Upper lobe of left lung (tissue), 4 donors: ENCODE results near the gene PPM1N.

Source experiments
- EP300 ChIP-seq, 4 donors: sonication (generic); formaldehyde crosslinking; IDR thresholded peaks; one replicate each; pipeline ENCODE4 v1.5.1; 2017; ENCODE audit warnings: antibody characterized with exemption in 4 of 4, control low read depth in 2 of 4
- POLR2A ChIP-seq, 4 donors: fragments of 450-650 bp; IDR thresholded peaks; one replicate each; pipeline ENCODE4 v1.5.1; 2016 to 2017; ENCODE audit warnings: antibody characterized with exemption in 4 of 4, mild to moderate bottlenecking in 2 of 4
- POLR2AphosphoS5 ChIP-seq, 2 donors: sonication (generic); formaldehyde crosslinking; IDR thresholded peaks; one replicate each; pipeline ENCODE4 v1.5.1; 2017; ENCODE audit warnings: antibody characterized with exemption in 2 of 2
- TF ChIP-seq, protein P1 (sequence below), 6 experiments: fragments of 450-650 bp in 4 of 6; fragments of 200-600 bp in 2 of 6; sonication (generic) in 2 of 6; IDR thresholded peaks; one replicate each; pipeline ENCODE4 v1.5.1; 2016 to 2019; ENCODE audit warnings: antibody characterized with exemption in 6 of 6

- TF ChIP-seq POLR2A (IDR thresholded peaks at IDR 0.05) = no peak
- TF ChIP-seq, protein P1, sequence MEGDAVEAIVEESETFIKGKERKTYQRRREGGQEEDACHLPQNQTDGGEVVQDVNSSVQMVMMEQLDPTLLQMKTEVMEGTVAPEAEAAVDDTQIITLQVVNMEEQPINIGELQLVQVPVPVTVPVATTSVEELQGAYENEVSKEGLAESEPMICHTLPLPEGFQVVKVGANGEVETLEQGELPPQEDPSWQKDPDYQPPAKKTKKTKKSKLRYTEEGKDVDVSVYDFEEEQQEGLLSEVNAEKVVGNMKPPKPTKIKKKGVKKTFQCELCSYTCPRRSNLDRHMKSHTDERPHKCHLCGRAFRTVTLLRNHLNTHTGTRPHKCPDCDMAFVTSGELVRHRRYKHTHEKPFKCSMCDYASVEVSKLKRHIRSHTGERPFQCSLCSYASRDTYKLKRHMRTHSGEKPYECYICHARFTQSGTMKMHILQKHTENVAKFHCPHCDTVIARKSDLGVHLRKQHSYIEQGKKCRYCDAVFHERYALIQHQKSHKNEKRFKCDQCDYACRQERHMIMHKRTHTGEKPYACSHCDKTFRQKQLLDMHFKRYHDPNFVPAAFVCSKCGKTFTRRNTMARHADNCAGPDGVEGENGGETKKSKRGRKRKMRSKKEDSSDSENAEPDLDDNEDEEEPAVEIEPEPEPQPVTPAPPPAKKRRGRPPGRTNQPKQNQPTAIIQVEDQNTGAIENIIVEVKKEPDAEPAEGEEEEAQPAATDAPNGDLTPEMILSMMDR (IDR thresholded peaks at IDR 0.05) = no peak
- no peak for TF ChIP-seq POLR2AphosphoS5 (IDR thresholded peaks at IDR 0.05)
- no peak for TF ChIP-seq EP300 (IDR thresholded peaks at IDR 0.05)
Measured at GRCh38 chr19:45514376-45515051, 16.3 kb downstream of the PPM1N start.
